ENCODE results near the gene PLPP4. TPM values are rescaled to one million over a fixed set of nuclear protein-coding genes. Genes with fewer than 3 reads are reported as not detected.

PLPP4 gene
- total RNA-seq, 1 experiment from 2014 or later, result not detected

GRCh38 chr10:120480848-120481247 is 23.8 kb downstream of the PLPP4 start:
- no peak overlapping the region for H3K4me2 ChIP-seq
- BruUV-seq (replicated peaks), result no TSS peak
- H2AFZ ChIP-seq, result no peak overlapping the region
- ChIA-PET POLR2A (ENCODE audit: unreplicated experiment) (no interaction called here), CTCF (no interaction called here)
- TF ChIP-seq EZH2 (IDR thresholded peaks at IDR 0.05; ENCODE audit: low read depth) (no peak), CTCF (conservative IDR thresholded peaks at IDR 0.05) (no peak)
- no peaks in the 10 kb centered on the region for H4K20me1 ChIP-seq (ENCODE audit: insufficient read depth)
- no peaks in the 10 kb centered on the region for H3K9me3 ChIP-seq (ENCODE audit: insufficient read depth, low read depth)
- no peaks in the 10 kb centered on the region for H3K4me1 ChIP-seq (replicated peaks; ENCODE audit: insufficient read depth)
- no peaks in the 10 kb centered on the region for H3F3A ChIP-seq (ENCODE audit: insufficient read depth, low read depth)
- H3K36me3 ChIP-seq (ENCODE audit: low read depth), result no peaks in the 10 kb centered on the region
- H3K4me3 ChIP-seq, result no peak overlapping the region
- DNase-seq, result no peak
- H3K9me2 ChIP-seq (ENCODE audit: insufficient read depth), result no peaks in the 10 kb centered on the region
- no peaks in the 10 kb centered on the region for H3K27me3 ChIP-seq (ENCODE audit: insufficient read depth, low read depth)
- no peaks in the 10 kb centered on the region for H3K79me2 ChIP-seq (ENCODE audit: low read depth)
- H3K27ac ChIP-seq, result no peak overlapping the region
- intact Hi-C loops (cut with micrococcal nuclease; ENCODE audit: unreplicated experiment), result no loop called here

GRCh38 chr10:120483006-120483405 is 26.0 kb downstream of the PLPP4 start:
- Histone ChIP-seq H3K9me2 (ENCODE audit: insufficient read depth) (no peaks in the 10 kb centered on the region), H4K20me1 (ENCODE audit: insufficient read depth) (no peaks in the 10 kb centered on the region), H3K79me2 (ENCODE audit: low read depth) (no peaks in the 10 kb centered on the region), H3F3A (ENCODE audit: insufficient read depth, low read depth) (no peaks in the 10 kb centered on the region), H3K9me3 (ENCODE audit: insufficient read depth, low read depth) (no peaks in the 10 kb centered on the region), H3K27me3 (ENCODE audit: insufficient read depth, low read depth) (no peaks in the 10 kb centered on the region), H2AFZ (no peak overlapping the region), H3K27ac (no peak overlapping the region), H3K4me3 (no peak overlapping the region), H3K36me3 (ENCODE audit: low read depth) (no peaks in the 10 kb centered on the region), H3K4me2 (no peak overlapping the region), H3K4me1 (replicated peaks; ENCODE audit: insufficient read depth) (no peaks in the 10 kb centered on the region)
- no peak for DNase-seq
- BruUV-seq (replicated peaks), result no TSS peak
- CTCF ChIA-PET, result no interaction called here
- intact Hi-C loops (cut with micrococcal nuclease; ENCODE audit: unreplicated experiment), result no loop called here
- POLR2A ChIA-PET (ENCODE audit: unreplicated experiment), result no interaction called here
- TF ChIP-seq CTCF (conservative IDR thresholded peaks at IDR 0.05) (no peak), EZH2 (IDR thresholded peaks at IDR 0.05; ENCODE audit: low read depth) (no peak)

- H2AFZ ChIP-seq, result no peak overlapping the region
- BruUV-seq (replicated peaks), result no TSS peak
- no peak for DNase-seq
- ChIA-PET POLR2A (ENCODE audit: unreplicated experiment) (no interaction called here), CTCF (no interaction called here)
- H3K79me2 ChIP-seq (ENCODE audit: low read depth), result no peaks in the 10 kb centered on the region
- intact Hi-C loops (cut with micrococcal nuclease; ENCODE audit: unreplicated experiment), result no loop called here
- H3K27ac ChIP-seq, result no peak overlapping the region
- TF ChIP-seq EZH2 (IDR thresholded peaks at IDR 0.05; ENCODE audit: low read depth) (no peak), CTCF (conservative IDR thresholded peaks at IDR 0.05) (no peak)
- H3K36me3 ChIP-seq (ENCODE audit: low read depth), result no peaks in the 10 kb centered on the region
- no peaks in the 10 kb centered on the region for H3F3A ChIP-seq (ENCODE audit: insufficient read depth, low read depth)
- H3K4me2 ChIP-seq, result no peak overlapping the region
- H3K9me3 ChIP-seq (ENCODE audit: insufficient read depth, low read depth), result no peaks in the 10 kb centered on the region
- H3K9me2 ChIP-seq (ENCODE audit: insufficient read depth), result no peaks in the 10 kb centered on the region
- H3K4me1 ChIP-seq (replicated peaks; ENCODE audit: insufficient read depth), result no peaks in the 10 kb centered on the region
- no peaks in the 10 kb centered on the region for H3K27me3 ChIP-seq (ENCODE audit: insufficient read depth, low read depth)
- H3K4me3 ChIP-seq, result no peak overlapping the region
- H4K20me1 ChIP-seq (ENCODE audit: insufficient read depth), result no peaks in the 10 kb centered on the region
Observed at GRCh38 chr10:120483651-120484301, 26.7 kb downstream of the PLPP4 start.

Data from PC-9 (cell line).